CD4-positive, alpha-beta T cell treated with Interleukin-21 for 1 hour (primary cell): ENCODE data around the gene PGP.
A peak's percentile ranks its signal among the peaks of the same experiment; 100 is the strongest.

Experiments
- DNase-seq: peaks from one replicate; pipeline ENCODE4 v3.0.0-alpha.2; 2020

The PGP gene

DNA sequence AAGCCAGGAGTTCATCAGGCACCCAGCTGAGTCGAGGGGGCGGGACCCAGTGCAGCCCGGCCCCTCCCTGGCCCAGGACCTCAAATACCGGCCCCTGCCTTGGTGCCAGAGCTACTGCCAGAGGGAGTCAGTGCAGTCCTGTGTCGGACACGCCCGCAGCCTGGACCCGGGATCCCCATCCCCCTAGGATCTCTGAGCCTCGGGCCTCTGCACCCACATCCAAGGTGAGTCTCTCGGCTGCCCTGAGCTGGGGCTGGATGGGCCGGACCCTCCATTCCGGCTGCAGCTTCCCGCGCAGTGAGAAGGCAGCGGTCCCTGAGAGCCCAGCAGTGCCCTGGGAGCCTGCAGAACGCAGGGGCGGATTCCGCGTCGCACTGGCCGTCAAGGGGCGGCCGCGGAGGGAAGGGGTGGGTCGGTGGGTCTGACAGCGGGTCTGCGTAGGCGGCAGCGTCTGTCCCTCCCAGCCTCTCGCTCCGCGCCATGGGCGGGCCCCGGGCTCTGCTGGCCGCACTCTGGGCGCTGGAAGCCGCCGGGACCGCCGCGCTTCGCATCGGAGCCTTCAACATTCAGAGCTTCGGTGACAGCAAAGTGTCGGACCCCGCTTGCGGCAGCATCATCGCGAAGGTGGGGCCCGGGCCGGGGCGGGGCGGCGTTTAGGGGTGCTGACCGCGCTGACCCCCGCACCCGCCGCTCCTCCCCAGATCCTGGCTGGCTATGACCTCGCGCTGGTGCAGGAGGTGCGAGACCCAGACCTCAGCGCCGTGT is 21.9 kb upstream of the PGP start, which contains the start of gene DNASE1L2:
Gene DNASE1L2, plus strand, starts transcription at position 108 of the 765 bp plus-strand sequence. Its CDS starts 373 bp downstream, at position 481.
- DNase-seq = no peak

DNA sequence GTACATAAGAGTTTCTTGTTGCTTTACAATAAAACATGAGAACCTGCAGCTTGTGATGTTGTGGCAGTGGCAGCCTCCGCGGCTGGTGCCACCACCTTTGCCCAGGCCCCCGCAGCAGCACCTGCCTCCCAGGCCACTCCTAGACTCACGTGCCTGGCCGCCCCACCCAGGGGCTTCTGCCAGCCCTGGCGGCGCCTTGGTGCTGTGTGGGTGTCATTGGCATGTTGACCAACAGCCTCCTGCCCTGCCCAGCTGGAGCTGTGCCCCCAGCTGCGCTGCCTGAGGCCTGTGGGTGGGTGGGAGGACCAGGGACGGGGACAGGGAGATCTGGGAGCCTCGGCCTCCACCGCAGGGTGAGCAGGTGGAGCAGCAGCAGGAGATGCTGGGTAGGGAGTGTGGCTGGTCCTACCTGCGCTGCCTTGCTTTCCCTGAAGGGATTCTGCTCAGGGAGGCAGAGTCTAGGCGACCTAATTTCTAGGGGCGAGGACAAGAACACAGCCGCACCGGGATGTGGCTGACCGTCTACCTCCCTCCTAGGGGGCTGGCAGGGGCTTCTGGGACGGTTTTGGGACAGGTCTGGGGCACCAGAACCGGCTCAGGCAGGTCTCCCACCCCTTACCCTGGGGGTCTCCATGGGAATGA is 21.2 kb upstream of the PGP start:
- no peak for DNase-seq

DNA sequence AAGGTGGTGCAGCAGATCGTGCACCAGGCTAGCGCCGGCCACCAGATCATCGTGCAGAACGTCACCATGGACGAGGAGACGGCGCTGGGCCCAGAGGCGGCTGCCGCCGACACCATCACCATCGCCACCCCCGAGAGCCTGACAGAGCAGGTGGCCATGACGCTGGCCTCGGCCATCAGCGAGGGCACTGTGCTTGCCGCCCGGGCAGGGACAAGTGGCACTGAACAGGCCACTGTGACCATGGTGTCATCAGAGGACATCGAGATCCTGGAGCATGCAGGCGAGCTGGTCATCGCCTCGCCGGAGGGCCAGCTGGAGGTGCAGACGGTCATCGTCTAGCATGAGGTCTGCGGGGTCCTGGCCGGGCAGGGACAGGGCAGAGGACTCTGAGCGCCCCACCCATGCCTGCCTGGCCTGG is 20.6 kb upstream of the PGP start:
- DNase-seq = no peak

DNA sequence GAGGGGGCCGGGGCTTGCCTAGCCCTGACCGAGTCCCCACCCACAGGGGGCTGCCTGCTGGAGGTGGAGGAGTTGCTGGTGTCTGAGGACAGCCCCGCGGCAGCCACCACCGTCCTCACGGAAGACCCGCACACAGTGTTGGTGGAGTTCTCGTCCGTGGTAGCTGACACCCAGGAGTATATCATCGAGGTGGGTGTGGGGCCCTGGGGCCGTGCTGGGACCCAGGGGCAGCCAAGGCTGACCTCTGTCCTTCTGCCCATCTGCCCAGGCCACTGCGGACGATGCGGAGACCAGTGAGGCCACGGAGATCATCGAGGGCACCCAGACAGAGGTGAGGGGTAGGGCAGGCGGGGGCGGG is 20.2 kb upstream of the PGP start:
- no peak for DNase-seq

DNA sequence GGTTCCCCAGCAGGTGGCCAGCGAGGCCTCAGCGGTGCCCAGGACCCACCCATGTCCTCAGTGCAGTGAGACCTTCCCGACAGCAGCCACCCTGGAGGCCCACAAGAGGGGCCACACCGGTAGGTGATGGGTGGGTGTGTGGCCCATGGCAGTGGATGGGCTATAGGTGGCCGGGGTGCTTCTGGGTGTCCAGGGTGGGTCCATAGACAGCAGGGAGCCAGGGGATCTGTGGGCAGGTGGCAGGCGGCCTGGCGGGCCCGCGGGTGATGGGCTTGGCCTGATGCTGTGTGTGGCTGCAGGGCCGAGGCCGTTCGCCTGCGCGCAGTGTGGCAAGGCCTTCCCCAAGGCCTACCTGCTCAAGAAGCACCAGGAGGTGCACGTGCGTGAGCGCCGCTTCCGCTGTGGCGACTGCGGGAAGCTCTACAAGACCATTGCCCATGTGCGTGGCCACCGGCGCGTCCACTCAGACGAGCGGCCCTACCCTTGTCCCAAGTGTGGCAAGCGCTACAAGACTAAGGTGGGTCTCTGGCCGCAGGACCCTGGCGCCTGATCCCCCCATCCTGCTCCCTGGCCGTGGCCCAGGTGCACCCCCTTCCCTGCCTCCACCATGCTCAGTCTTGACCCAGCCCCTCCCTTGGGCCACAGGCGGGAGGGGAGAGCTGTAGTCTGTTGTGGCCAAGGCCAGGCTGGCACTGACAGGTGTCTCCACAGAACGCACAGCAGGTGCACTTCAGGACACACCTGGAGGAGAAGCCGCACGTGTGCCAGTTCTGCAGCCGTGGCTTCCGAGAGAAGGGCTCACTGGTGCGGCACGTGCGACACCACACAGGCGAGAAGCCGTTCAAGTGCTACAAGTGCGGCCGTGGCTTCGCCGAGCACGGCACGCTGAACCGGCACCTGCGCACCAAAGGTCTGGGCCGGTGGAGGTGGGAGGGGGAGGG is 19.5 kb upstream of the PGP start:
- DNase-seq = no peak

DNA sequence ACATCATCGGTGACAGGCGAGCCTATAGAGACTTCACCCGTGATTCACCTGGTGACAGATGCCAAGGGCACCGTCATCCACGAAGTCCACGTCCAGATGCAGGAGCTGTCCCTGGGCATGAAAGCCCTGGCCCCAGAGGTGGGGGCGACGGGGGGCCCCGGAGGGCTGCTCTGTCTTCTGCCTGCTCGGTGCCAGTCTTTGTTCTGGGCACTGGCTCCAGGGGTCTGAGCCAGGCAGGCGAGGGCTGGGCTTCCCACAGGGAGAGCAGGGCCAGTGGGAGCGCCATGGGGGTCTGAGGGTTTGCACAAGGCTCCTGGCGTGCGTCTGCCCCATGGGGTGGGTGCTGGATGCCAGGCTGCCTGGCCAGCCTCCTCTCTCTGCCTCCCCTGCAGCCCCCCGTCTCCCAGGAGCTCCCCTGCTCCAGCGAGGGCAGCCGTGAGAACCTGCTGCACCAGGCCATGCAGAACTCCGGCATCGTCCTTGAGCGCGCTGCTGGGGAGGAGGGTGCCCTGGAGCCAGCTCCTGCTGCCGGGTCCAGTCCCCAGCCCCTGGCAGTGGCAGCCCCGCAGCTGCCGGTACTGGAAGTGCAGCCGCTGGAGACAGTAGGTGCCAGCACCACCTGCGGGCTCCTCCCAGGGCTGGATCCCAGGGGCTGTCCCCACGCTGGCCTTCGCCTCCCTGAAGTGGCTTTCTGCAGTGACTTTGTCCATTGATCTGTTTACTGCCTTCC is 18.6 kb upstream of the PGP start:
- DNase-seq = no peak

DNA sequence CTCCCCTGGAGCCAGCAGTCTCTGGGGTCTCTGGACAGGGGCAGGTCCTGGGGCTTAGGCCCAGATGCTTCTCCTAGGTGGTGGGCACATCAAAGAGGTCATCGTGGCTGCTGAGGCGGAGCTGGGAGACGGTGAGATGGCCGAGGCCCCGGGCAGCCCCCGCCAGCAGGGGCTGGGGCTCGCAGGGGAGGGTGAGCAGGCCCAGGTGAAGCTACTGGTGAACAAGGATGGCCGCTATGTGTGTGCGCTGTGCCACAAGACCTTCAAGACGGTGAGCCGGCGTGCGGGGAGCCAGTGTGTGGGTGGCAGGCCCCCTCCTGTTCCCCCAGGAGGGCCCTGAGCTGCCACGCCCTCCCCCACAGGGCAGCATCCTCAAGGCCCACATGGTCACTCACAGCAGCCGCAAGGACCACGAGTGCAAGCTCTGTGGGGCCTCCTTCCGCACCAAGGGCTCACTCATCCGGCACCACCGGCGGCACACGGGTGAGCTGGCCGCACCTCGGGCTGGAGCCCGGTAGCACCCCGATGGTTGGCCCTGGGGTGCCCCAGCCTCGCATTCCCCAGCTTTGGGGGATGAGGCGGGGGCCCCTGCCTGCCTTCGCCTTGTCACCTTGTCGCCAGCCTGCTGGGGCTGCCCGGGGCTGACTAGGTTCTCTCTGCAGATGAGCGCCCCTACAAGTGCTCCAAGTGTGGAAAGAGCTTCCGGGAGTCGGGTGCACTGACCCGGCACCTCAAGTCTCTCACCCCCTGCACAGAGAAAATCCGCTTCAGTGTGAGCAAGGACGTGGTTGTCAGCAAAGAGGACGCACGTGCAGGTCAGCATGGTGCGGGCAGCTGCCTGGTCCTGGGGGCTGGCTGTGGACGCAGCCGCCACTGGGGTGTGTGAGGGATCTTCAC is 17.7 kb upstream of the PGP start:
- no peak for DNase-seq

DNA sequence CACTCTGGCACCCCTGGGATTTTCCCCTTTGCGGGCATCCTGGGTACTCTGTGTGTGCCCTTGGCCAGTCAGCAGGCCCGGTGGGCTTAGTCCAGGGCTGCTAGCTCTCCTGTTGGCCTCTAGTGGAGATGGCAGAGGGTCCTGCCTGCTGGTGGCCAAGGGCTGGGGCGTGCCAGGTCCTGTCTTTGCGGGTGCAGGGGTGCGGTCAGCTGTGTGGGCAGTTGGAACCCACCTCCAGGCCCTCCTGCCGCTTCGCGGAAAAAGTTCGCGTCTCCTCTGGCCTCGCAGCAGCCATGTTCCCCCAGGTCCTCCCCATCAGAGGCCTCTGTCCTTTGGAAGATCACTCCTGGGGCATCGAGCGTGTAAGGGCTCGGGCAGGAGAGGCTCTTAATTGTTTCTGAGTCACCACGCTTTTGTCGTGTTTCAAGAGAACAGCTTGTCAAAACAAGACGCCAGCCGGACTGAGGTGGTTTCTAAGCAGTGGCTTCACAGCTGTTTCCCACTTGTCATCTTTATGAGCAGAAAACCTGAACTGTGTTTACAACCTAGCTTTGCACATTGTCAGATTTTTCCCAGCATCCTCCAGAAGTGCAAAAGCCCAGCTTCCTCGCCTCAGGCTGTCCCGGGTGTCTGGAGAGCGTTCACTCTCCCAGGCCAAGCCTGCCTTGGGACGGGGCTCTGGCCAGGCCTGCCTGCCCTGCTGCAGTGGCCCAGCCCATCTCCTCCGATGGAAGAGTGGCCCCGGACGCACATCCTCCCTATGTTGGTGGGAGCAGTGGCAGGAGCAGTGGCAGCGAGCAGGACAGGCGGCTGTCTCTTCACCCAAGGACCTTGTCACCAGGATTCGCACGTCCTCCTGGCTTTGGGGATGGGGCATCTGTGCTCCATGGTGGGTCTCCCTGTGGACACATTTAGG is 16.6 kb upstream of the PGP start:
- DNase-seq = no peak

DNA sequence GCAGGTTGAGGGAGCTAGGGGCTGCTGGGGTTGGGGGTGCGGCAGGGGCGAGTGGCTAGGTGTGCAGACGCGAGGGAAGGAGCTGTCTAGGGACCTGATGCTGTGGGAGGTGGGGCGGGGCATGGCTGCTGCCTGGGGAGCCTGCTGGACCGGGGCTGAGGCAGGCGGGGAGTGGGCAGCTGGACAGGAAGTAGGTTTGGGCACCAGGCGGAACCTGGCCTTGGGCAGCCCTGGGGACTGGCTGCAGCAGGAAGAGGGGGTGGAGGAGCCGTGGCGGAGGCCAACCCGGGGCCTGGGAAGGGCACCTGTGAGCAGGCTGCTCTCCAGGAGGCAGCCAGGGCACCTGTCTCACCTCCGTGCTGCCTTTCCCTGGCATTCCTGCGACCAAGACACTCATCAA is 15.7 kb upstream of the PGP start:
- DNase-seq = no peak

DNA sequence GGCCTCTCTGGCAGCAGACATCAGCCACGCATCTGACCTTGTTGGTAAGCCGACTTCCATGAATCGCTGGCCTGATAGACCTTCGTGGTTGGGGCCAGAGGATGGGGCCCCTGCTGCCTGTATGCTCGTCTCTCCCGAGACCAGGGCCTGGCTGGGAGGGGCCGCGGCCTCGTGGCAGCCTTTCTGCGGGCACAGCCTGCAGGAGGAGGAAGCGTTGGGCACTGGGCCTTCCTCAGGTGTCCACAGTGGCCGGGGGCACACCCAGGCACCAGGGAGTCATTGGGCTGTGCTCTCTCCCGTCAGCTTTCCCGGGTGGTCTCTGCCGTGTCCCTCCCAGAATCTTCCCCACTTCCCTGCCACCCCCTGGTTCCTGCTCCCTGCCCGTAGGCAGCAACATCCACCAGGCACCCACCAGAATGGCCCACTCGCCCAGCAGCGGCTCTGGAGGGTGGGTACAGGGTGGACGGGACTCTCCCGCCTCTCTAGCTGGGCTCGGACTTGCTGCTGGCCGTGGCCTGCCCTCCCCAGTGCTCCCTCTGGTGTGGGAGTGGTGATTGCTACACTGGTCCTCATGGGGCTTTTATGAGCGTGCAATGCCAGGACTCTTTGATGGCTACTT is 15.1 kb upstream of the PGP start:
- no peak for DNase-seq

DNA sequence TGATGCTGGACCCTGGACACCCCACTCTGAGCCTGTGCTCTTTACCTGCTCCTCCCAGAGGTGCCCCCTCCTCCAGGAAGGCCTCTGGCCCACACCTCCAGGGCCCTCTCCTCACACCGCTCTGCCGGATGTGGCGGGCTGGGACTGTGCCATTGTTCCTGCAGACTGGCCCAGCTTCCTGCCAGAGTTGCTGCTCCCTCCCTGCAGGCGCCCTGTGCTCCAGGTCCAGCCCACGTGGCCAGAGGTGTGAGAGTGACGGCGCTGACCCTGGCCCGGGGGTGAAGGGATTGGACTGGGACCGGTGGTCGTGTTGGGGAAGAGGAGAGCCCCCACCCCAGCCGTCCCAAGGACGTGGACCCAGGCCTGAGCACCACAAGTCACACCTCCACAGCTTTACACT is 14.5 kb upstream of the PGP start:
- no peak for DNase-seq

DNA sequence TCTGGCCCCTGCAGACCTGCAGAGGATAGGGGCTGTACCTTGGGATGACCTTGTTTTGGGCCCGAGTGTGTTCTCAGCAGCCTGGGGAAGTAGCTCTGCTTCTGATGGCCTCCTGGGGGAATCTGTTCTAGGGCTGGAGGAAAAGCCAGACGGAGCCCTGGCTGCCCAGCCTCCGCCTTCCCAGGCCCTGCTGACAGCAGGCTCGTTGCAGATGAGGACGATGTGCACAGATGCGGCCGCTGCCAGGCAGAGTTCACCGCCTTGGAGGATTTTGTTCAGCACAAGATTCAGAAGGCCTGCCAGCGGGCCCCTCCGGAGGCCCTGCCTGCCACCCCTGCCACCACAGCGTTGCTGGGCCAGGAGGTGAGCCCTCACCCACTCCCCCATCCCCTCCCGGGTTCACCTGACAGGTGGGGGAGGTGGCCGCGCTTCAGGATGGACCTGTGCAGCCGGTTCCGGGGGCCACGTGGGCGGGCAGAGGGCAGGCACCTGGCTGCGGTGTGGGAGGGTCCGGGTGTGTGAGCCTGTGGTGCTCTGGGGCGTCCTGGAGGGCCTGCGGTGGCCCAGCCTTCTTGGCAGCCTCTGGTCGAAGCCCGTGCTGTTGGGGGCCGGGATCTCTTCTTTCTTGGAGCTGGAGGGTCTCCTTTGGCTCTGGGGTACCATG is 13.7 kb upstream of the PGP start:
- no peak for DNase-seq

DNA sequence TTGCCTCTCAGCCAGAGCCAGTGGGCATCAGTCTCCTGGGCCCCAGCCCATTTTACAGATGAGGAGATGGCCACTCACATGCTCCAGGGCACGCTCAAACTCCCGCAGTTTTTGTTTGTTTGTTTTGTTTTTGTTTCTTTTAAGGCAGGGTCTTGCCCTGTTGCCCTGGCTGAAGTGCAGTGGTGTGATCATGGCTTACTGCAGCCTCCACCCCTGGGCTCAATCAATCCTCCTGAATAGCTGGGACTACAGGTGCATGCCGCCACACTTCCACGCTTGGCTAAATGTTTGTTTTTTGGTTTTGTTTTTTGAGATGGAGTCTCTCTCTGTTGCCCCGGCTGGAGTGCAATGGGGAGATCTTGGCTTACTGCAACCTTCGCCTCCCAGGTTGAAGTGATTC is 12.3 kb upstream of the PGP start:
- DNase-seq = no peak

DNA sequence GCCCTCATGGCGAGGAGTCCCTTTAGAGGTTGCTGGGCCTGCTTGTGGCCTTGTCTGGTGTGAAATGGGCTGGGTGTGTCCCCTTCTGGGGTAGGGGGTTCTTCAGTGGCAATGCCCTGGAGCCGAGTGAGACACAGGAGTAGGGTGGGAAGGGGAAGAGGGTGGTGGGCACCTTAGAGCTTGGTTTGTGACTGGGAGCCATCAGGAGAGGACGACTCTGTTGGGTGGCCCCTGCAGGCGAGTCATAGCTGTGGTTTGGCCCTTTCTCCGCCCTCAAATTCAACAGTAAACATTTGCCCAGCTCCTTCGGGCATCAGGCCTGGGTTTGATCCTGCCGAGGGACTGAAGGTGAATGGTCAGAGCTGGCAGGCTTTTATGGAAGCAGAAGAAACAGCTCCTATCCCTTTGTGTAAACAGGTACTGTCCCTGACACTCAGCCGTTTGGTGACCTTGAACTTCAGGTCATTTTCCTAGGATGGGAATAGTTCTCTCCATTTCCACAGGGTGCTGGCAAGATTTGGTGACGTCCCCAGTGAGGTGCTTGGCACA is 11.7 kb upstream of the PGP start:
- no peak for DNase-seq

DNA sequence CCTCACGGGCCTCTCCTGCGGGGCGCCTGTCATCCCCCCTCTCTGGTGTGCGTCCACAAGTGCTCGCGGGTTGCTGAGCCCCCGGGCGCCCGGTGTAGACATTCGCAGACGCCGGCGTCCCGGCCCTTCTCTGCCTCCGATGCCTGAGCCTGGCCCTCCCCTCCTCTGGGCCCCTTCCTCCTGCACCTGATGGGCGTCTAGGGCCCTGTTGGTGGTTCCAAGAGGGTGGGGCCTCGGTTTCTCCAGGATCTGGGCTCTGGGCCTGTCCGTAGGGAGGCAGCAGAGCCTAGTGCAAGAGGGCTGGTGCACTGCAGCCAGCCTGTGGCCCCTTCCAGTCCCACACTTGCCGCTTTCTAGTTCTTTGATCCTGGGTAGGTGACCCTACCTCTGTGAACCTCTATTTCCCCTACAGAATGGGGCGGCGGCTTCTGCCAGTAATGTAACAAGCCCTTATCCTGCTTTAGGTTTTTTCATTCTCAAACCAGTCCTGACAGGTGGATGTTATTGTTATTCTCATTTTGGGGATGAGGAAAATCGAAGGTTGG is 9.4 kb upstream of the PGP start:
- DNase-seq = peak; percentile 20

DNA sequence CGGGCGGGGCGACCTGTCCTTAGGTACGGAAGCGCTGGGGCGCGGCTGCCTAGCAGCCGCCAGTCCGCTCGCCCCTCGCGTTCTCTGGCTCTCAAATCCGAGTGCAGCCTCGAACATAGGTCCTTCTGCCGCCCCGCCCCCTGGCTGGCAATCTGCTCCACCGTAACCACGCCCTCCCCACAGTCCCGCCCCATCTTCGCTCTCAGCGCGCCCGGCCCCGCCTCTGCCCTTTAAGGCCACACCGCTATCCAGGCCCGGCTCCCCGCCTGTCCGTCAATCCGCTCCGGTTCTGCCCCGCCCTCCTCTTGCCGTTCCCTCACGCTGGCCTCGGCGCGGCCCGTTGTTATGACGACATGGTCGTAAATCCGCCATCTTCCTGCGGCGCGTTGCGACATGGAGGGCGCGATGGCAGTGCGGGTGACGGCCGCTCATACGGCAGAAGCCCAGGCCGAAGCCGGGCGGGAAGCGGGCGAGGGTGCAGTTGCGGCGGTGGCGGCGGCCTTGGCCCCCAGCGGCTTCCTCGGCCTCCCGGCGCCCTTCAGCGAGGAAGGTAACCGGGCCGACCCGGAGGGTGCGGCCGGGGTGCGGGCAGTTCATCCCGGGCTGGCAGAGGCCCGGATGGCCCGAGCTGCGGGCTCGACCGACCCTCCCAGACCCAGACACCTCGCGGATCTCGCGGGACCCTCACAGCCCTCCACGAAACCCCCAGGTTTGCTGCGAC is 8.7 kb upstream of the PGP start, which contains the start of gene E4F1:
Gene E4F1, plus strand, starts transcription at position 371 of the 721 bp plus-strand sequence. Its CDS starts 23 bp downstream, at position 394.
- peak; percentile 100 for DNase-seq

DNA sequence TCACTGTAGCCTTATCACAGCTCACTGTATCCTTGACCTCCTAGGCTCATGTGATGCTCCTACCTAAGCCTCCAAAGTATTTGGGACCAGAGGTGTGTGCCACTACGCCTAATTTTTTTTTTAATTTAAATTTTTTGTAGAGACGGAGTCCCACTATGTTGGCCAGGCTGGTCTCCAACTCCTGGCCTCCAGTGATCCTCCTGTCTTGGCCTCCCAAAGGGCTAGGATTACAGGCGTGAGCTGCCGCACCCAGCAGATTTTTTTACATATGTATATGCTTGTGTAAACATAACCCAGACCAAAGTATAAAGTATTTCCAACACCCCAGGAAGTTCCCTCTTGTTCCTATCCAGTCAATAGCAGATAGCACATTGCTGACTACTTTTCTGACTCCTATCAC is 1.7 kb upstream of the PGP start:
- DNase-seq = no peak
